Right lobe of liver (tissue), 6 donors: Measurements from ENCODE around the gene DPRX. TPM values are rescaled to one million over a fixed set of nuclear protein-coding genes. Genes with fewer than 3 reads are reported as not detected.

Source experiments
- ATAC-seq, 4 donors: fragments of 200-7000 bp; cut with Tn5 transposase; one replicate each; pipeline ENCODE4 v1.9.1; 2020; ENCODE audit warnings: mild to moderate bottlenecking in 4 of 4, moderate library complexity in 4 of 4
- DNase-seq, 3 donors: peaks; one replicate each; pipeline ENCODE4 v3.0.0-alpha.2; 2020
- H3K27ac ChIP-seq, 3 donors: fragments of 200-600 bp; one replicate each; pipeline ENCODE4 v1.8.0; 2022
- H3K27me3 ChIP-seq, 2 donors: fragments of 200-600 bp; one replicate each; pipeline ENCODE4 v1.8.0; 2022
- H3K36me3 ChIP-seq, 4 donors: fragments of 200-600 bp; sonication (generic) in 1 of 4; one replicate each; pipeline versions ENCODE4 v1.5.1 to v1.8.0; 2017 to 2022; ENCODE audit warnings: control low read depth in 1 of 4
- H3K4me1 ChIP-seq, 4 donors: fragments of 200-600 bp; sonication (generic) in 1 of 4; one replicate each; pipeline versions ENCODE4 v1.5.1 to v1.8.0; 2017 to 2022; ENCODE audit warnings: control low read depth in 1 of 4
- H3K4me3 ChIP-seq, 3 donors: fragments of 200-600 bp; one replicate each; pipeline ENCODE4 v1.8.0; 2022
- H3K9me3 ChIP-seq, 4 donors: fragments of 200-600 bp; sonication (generic) in 1 of 4; one replicate each; pipeline versions ENCODE4 v1.5.1 to v1.8.0; 2017 to 2022; ENCODE audit warnings: control low read depth in 1 of 4
- POLR2A ChIP-seq: fragments of 450-650 bp; IDR thresholded peaks from one replicate; pipeline ENCODE4 v1.6.1; 2017; ENCODE audit warnings: antibody characterized with exemption, mild to moderate bottlenecking
- WGBS: methylation state at CpG from one replicate; pipeline ENCODE4 v1.1.6; 2018; ENCODE audit warnings: low coverage, low lambda C conversion rate; ENCODE audit not compliant: insufficient coverage; ENCODE audit errors: missing lambda C conversion rate; 5-methylcytosine and 5-hydroxymethylcytosine counted together
- intact Hi-C, 2 donors: fragments of 100-400 bp; cut with DNase I; formaldehyde crosslinking; loops; one replicate each; pipeline versions ENCODE4 v1.11.2 to v1.14.1; 2022
- total RNA-seq, 6 experiments: library from RNA; depleted of rRNA in 2 of 6; stranded (reverse); fragments of >200 nt in 2 of 6; fragmentation: NEBNext Ultra II Directional in 3 of 6; extraction: Animal tissue kit (Norgen Biotek cat#: 25700) in 3 of 6; gene quantifications; one replicate each; pipeline versions ENCODE4 v1.1.0 to v1.2.4, GENCODE V29; 2016 to 2023
- TF ChIP-seq, protein P1 (sequence below), 4 donors: fragments of 200-600 bp in 3 of 4; fragments of 450-650 bp in 1 of 4; IDR thresholded peaks; one replicate each; pipeline versions ENCODE4 v1.5.1 to v1.8.0; 2016 to 2022; ENCODE audit warnings: antibody characterized with exemption in 4 of 4, mild to moderate bottlenecking in 2 of 4
- donor health status: DM: no; HTN: yes; CAD: no.
- donor health status: DM: no; HTN: no; CAD: no.
- donor health status: DM: no; HTN: no; CAD: no.
- donor health status: DM: no; HTN: yes; CAD: no.
- donor health status: DM: no; HTN: yes; CAD: no.

DPRX gene
- total RNA-seq, 6 experiments from 2014 or later = not detected

DNA sequence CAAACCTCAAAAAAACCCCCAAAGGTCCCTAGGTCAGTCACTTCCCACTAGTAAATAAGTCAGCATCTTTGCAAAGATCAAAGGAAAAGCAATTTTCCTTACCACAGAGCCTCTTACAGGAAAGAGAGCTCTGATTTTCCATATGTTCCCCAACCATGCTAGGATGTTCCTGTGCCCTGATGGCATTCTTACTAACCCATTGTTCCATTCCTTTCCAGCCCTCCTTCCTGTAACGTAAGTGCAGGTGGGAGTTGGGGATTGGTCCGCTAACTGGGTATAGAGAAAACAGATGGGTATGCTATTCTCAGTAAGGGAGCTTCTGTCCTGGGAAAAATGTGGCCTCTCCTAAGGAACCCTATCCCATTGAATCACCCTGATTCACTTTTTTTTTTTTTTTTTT, 14.3 kb downstream of the DPRX start:
- TF ChIP-seq POLR2A = no peak
- TF ChIP-seq, protein P1, sequence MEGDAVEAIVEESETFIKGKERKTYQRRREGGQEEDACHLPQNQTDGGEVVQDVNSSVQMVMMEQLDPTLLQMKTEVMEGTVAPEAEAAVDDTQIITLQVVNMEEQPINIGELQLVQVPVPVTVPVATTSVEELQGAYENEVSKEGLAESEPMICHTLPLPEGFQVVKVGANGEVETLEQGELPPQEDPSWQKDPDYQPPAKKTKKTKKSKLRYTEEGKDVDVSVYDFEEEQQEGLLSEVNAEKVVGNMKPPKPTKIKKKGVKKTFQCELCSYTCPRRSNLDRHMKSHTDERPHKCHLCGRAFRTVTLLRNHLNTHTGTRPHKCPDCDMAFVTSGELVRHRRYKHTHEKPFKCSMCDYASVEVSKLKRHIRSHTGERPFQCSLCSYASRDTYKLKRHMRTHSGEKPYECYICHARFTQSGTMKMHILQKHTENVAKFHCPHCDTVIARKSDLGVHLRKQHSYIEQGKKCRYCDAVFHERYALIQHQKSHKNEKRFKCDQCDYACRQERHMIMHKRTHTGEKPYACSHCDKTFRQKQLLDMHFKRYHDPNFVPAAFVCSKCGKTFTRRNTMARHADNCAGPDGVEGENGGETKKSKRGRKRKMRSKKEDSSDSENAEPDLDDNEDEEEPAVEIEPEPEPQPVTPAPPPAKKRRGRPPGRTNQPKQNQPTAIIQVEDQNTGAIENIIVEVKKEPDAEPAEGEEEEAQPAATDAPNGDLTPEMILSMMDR (IDR thresholded peaks at IDR 0.05) = no peak
- intact Hi-C loops = no loop called here
- 83% methylated on average over 2 of the region's 2 CpGs for WGBS

DNA sequence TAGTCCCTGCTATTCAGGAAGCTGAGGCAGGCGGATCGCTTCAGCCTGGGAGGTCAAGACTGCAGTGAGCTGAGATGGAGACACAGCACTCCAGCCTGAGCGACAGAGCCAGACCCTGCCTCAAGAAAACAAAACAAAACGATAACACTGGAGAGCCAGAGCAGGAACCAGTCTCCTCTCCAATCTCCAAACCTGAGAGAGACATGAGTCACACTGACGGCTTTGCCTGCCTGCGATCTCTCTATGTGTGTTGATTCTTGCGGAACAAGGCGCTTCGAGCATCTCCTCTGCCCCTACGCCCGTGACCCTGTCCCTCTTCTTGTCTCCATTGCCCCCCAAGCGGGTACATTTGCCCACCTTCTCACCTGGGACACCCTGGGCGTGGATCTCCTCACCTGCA, 15.6 kb downstream of the DPRX start:
- Histone ChIP-seq H3K4me3 (no peak overlapping the region), H3K27ac (no peak overlapping the region), H3K27me3 (no peaks in the 10 kb centered on the region), H3K9me3 (no peaks in the 10 kb centered on the region), H3K36me3 (no peaks in the 10 kb centered on the region), H3K4me1 (no peaks in the 10 kb centered on the region)
- intact Hi-C loops = no loop called here
- no peak for DNase-seq
- TF ChIP-seq, protein P1 (IDR thresholded peaks at IDR 0.05) = no peak
- no peak for TF ChIP-seq POLR2A
- ATAC-seq = no peak
- WGBS = 95% methylated on average over 4 of the region's 13 CpGs

More for the DNA sequence above, 14.3 kb downstream of the DPRX start:
- ATAC-seq = no peak
- DNase-seq = no peak
- Histone ChIP-seq H3K4me1 (no peaks in the 10 kb centered on the region), H3K36me3 (no peaks in the 10 kb centered on the region), H3K27ac (no peak overlapping the region), H3K27me3 (no peaks in the 10 kb centered on the region), H3K4me3 (no peak overlapping the region), H3K9me3 (no peaks in the 10 kb centered on the region)

DNA sequence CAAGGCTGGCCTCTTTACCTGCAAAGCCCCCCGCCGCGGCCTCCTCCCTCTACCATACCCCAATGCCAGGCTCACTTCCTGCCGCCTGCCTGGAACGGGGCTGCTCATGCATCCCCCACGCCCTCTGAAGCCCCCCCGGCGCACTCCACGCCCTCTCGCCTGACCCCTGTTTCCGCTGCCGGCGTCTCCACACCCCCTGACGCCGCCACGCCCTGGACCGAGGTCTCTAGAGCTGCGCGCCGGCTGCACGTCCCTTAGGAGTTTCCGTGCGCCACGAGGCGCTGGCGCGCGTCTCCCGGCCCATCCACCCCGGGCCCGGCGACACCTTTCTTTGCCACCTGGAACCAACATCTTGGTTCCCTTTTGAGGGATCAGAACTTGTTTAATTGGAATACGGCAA, 16.0 kb downstream of the DPRX start:
- Histone ChIP-seq H3K9me3 (no peaks in the 10 kb centered on the region), H3K36me3 (no peaks in the 10 kb centered on the region), H3K27me3 (no peaks in the 10 kb centered on the region), H3K27ac (no peak overlapping the region), H3K4me1 (no peaks in the 10 kb centered on the region), H3K4me3 (no peak overlapping the region)
- DNase-seq (no peak), ATAC-seq (peak in 1 of 4 donors; percentile 44)
- intact Hi-C loops = no loop called here
- 96% methylated on average over 26 of the region's 33 CpGs for whole genome bisulfite sequencing
- TF ChIP-seq POLR2A = no peak

DNA sequence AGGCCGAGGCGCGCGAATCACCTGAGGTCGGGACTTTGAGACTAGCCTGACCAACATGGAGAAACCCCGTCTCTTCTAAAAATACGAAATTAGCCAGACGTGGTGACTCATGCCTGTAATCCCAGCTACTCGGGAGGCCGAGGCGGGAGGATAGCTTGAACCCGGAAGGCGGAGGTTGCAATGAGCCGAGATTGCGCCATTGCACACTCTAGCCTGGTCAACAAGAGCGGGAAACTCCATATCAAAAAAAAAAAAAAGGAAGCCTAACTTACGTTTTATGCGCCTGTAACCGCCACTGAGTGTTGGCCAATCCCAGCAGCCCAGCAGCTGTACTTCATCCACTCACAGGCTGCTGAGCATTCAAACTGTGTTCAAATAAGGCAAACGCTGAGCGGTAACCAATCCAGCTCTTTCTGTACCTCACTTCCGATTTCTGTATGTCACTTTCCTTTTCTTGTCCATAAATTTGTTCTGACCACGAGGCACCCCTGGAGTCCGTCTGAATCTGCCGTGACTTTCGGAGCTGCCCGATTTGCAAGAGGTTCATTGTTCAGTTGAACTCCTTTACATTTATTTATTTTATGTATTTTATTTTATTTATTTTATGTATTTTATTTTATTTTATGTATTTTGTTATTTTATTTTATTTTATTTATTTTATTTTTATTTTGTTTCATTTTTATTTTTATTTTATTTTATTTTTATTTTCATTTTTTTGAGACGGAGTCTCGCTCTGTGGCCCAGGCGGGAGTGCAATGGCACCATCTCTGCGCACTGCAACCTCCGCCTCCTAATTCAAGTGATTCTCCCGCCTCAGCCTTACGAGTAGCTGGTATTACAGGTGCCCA, 18.2 kb downstream of the DPRX start:
- H3K36me3 ChIP-seq = no peaks in the 10 kb centered on the region
- H3K27ac ChIP-seq = no peak overlapping the region
- no peaks in the 10 kb centered on the region for H3K27me3 ChIP-seq
- no peak overlapping the region for H3K4me3 ChIP-seq
- DNase-seq (no peak), ATAC-seq (no peak)
- WGBS = 93% methylated on average over 28 of the region's 34 CpGs
- H3K9me3 ChIP-seq = no peaks in the 10 kb centered on the region
- H3K4me1 ChIP-seq = no peaks in the 10 kb centered on the region
- no peak for TF ChIP-seq POLR2A
- TF ChIP-seq, protein P1 (IDR thresholded peaks at IDR 0.05) = no peak
- intact Hi-C loops = no loop called here

DNA sequence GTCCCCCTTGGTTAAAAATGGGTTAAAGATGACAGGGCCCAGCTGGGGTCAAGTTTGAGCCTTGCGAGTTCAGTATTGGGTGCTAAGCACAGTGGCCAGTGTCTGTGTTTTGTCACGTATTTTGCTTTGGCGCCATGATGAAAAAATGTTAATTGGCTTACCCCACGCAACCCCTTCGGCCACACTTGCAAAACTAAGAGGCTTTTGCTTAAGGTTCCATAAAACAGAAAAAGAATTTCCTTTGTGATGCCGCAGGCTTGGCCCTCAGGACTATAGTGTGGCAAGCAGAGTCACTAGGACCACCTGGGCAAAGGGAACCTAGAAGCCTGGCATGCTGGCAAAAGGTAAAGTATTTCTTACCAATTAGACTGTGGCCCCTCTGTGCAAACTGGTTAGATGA, 20.7 kb downstream of the DPRX start:
- Histone ChIP-seq H3K27ac (no peak overlapping the region), H3K4me3 (no peak overlapping the region), H3K9me3 (no peaks in the 10 kb centered on the region), H3K4me1 (no peaks in the 10 kb centered on the region), H3K27me3 (no peaks in the 10 kb centered on the region), H3K36me3 (no peaks in the 10 kb centered on the region)
- no peak for ATAC-seq
- 85% methylated on average over 3 of the region's 6 CpGs for WGBS
- TF ChIP-seq POLR2A = no peak
- TF ChIP-seq, protein P1 (IDR thresholded peaks at IDR 0.05) = no peak
- intact Hi-C loops = no loop called here
- no peak for DNase-seq
